HepG2 (cell line): Measurements from ENCODE around the gene GGTA1. TPM values are rescaled to one million over a fixed set of nuclear protein-coding genes. Genes with fewer than 3 reads are reported as not detected.
A peak's percentile ranks its signal among the peaks of the same experiment; 100 is the strongest.

ENCODE experiments used
- ATAC-seq: fragments of 200-7000 bp; cut with Tn5 transposase; 3 replicates; pipeline ENCODE4 v1.9.1; 2020; ENCODE audit warnings: mild to moderate bottlenecking, moderate library complexity
- BruUV-seq: library from RNA; stranded (reverse); fragments of 400-500 nt; replicated peaks from 2 replicates; lab custom pipeline; 2021; lab: Mats Ljungman, UMichigan
- CTCF ChIA-PET: fragments of 300-600 bp; formaldehyde crosslinking; extraction: SDS; loops from one replicate; lab custom pipeline; 2021; ENCODE audit warnings: low total read pairs, inconsistent platforms, low intra/inter-chr PET ratio; lab: Yijun Ruan, JAX
- POLR2A ChIA-PET: fragments of 350-600 bp; sonication (Branson Sonifier 250); formaldehyde crosslinking; loops from one replicate; lab custom pipeline; 2020; ENCODE audit warnings: antibody characterized with exemption, inconsistent platforms; lab: Yijun Ruan, JAX
- DNase-seq: peaks from one replicate; pipeline ENCODE4 v3.0.0-alpha.2; 2015; ENCODE audit warnings: low spot score
- FAIRE-seq: peaks from 3 replicates; lab custom pipeline; 2011; peaks lifted over from hg19 to GRCh38; lab: Jason Lieb, UNC
- H2AFZ ChIP-seq: one replicate; pipeline ENCODE4 v1.6.1; 2011; ENCODE audit warnings: low read length, inconsistent platforms
- H3K27ac ChIP-seq: fragments of 300-600 bp; 3 replicates; pipeline ENCODE4 v1.8.0; 2011; ENCODE audit warnings: mixed run types, mild to moderate bottlenecking, mixed read lengths, low read length, inconsistent platforms; ENCODE audit not compliant: insufficient read depth; ENCODE audit errors: extremely low read length
- H3K27me3 ChIP-seq, 2 experiments: fragments of 200-600 bp in 1 of 2; 2 replicates in 1 of 2; 3 replicates in 1 of 2; pipeline versions ENCODE4 v1.6.0 to v1.8.0; 2011; ENCODE audit warnings: low read length in 2 of 2, mild to moderate bottlenecking in 2 of 2, moderate library complexity in 2 of 2, inconsistent platforms in 1 of 2; ENCODE audit not compliant: insufficient read depth in 2 of 2, control insufficient read depth in 1 of 2
- H3K36me3 ChIP-seq, 2 experiments: fragments of 200-600 bp in 1 of 2; replicated peaks in 1 of 2; 2 replicates in 1 of 2; 3 replicates in 1 of 2; pipeline versions ENCODE4 v1.5.1 to v1.8.0; 2011; ENCODE audit warnings: low read length in 2 of 2, inconsistent platforms in 1 of 2; ENCODE audit not compliant: insufficient read depth in 2 of 2, control insufficient read depth in 1 of 2
- H3K4me1 ChIP-seq: 2 replicates; pipeline ENCODE4 v1.5.1; 2012; ENCODE audit warnings: low read length, inconsistent platforms; ENCODE audit not compliant: insufficient read depth
- H3K4me2 ChIP-seq: 2 replicates; pipeline ENCODE4 v1.6.0; 2011; ENCODE audit warnings: low read depth, low read length, inconsistent platforms
- H3K4me3 ChIP-seq, 3 experiments: fragments of 200-600 bp in 1 of 3; sonication (generic), shearing (Covaris generic) in 1 of 3; replicated peaks in 1 of 3; 2 replicates each; pipeline ENCODE4 v1.5.1; 2011 to 2016; ENCODE audit warnings: low read length in 3 of 3, inconsistent platforms in 2 of 3, low read depth in 2 of 3, mild to moderate bottlenecking in 2 of 3, control low read depth in 1 of 3, mixed read lengths in 1 of 3; ENCODE audit not compliant: insufficient read depth in 1 of 3
- H3K79me2 ChIP-seq: one replicate; pipeline ENCODE4 v1.6.1; 2011; ENCODE audit warnings: low read length, inconsistent platforms; ENCODE audit not compliant: insufficient read depth
- H3K9ac ChIP-seq: 2 replicates; pipeline ENCODE4 v1.6.0; 2011; ENCODE audit warnings: mild to moderate bottlenecking, low read depth, low read length, inconsistent platforms; ENCODE audit not compliant: insufficient read depth
- H3K9me3 ChIP-seq: 2 replicates; pipeline ENCODE4 v1.5.1; 2012; ENCODE audit warnings: mild to moderate bottlenecking, low read length
- H4K20me1 ChIP-seq: 2 replicates; pipeline ENCODE4 v1.6.0; 2011; ENCODE audit warnings: inconsistent platforms, mild to moderate bottlenecking, low read length, moderate library complexity; ENCODE audit not compliant: insufficient read depth
- ATRX ChIP-seq: sonication (generic); formaldehyde crosslinking; IDR thresholded peaks from 2 replicates; pipeline ENCODE4 v1.4.0; 2020; ENCODE audit warnings: missing genetic modification reagents, borderline replicate concordance
- KIAA2018 ChIP-seq: sonication (generic); formaldehyde crosslinking; IDR thresholded peaks from 2 replicates; pipeline ENCODE4 v1.5.0; 2020; ENCODE audit warnings: mild to moderate bottlenecking, missing genetic modification reagents, borderline replicate concordance
- PAXIP1 ChIP-seq: sonication (generic); formaldehyde crosslinking; conservative IDR thresholded peaks from 2 replicates; pipeline ENCODE4 v1.4.0; 2020; ENCODE audit warnings: mild to moderate bottlenecking, missing genetic modification reagents, moderate library complexity
- RFXANK ChIP-seq: IDR thresholded peaks from 2 replicates; pipeline ENCODE4 v1.6.1; 2016
- SKIL ChIP-seq: sonication (generic); formaldehyde crosslinking; IDR thresholded peaks from 2 replicates; pipeline ENCODE4 v1.8.0; 2022; ENCODE audit warnings: missing genetic modification reagents, mild to moderate bottlenecking, moderate library complexity, borderline replicate concordance
- THAP11 ChIP-seq: IDR thresholded peaks from 2 replicates; pipeline ENCODE4 v1.6.1; 2016; ENCODE audit warnings: missing biosample characterization, missing genetic modification reagents
- ZNF235 ChIP-seq: sonication (generic); formaldehyde crosslinking; IDR thresholded peaks from 2 replicates; pipeline ENCODE4 v1.8.1; 2023; ENCODE audit warnings: mild to moderate bottlenecking, missing genetic modification reagents, borderline replicate concordance
- WGBS: methylation state at CpG from one replicate; pipeline ENCODE4 v1.1.6; 2017; ENCODE audit warnings: low lambda C conversion rate; 5-methylcytosine and 5-hydroxymethylcytosine counted together
- in situ Hi-C: cut with HindIII; loops from 2 replicates; pipeline ENCODE4 v1.10.0; 2017; ENCODE audit warnings: low pct_unique_long_range_greater_than_20kb; ENCODE audit not compliant: extremely low pct_ligation_motif_present
- intact Hi-C: fragments of 100-400 bp; cut with micrococcal nuclease; formaldehyde crosslinking; loops from one replicate; pipeline ENCODE4 v1.10.0; 2022; ENCODE audit not compliant: unreplicated experiment
- polyA plus RNA-seq, 8 experiments: library from polyadenylated mRNA; depleted of rRNA in 3 of 8; stranded (reverse) in 7 of 8; unstranded in 1 of 8; fragments of >200 nt; fragmentation: Illumina TruSeq in 4 of 8; extraction: Trizol in 4 of 8; gene quantifications; 2 replicates each; pipeline versions ENCODE4 v1.2.1 to v1.2.3, GENCODE V29; 2011 to 2016; ENCODE audit warnings: low read depth in 4 of 8, missing spikeins in 1 of 8, mixed read lengths in 1 of 8; ENCODE audit not compliant: insufficient read depth in 1 of 8
- total RNA-seq, 5 experiments: library from RNA; depleted of rRNA; stranded (reverse); fragments of >200 nt; fragmentation: Illumina TruSeq; extraction: Trizol; gene quantifications; 2 replicates each; pipeline ENCODE4 v1.2.3, GENCODE V29; 2016; ENCODE audit warnings: low read depth in 1 of 5

Gene GGTA1
- total and polyA plus RNA-seq, 2 of the 13 experiments (the other 11 are each of a cell fraction or from before 2014, with no cell fraction given), result not detected

GRCh38 chr9:121545875-121546423 is 46.3 kb upstream of the GGTA1 start:
- FAIRE-seq (peak; percentile 60), ATAC-seq (peak; percentile 98), DNase-seq (peak; percentile 89)
- ChIA-PET POLR2A (no interaction called here), CTCF (interaction anchor here (2.2 kb wide), 1 partner anchor 138 kb away, joined by 8 read pairs; no protein-coding TSS in a partner anchor)
- 0 out of 2 replicates have a peak overlapping the region, but pooled peaks have one; percentile 17 for H3K9ac ChIP-seq
- in situ Hi-C loops (loop anchor here (5.0 to 10.0 kb wide), 3 partner anchors 141 to 446 kb away; no protein-coding TSS in a partner anchor), intact Hi-C loops (loop anchor here (2.0 to 5.0 kb wide), 5 partner anchors 66 to 445 kb away; no protein-coding TSS in a partner anchor)
- 0 out of 2 replicates have a peak, but pooled peaks cover 13% of the 10 kb centered on the region for H3K4me1 ChIP-seq
- H3K4me3 ChIP-seq, result peak overlapping the region in 2 of 3 experiments; percentile 16 to 36; a peak in 2 of 6 replicates
- no peaks in the 10 kb centered on the region for H4K20me1 ChIP-seq
- 0% methylated on average over 2 of the region's 27 CpGs for WGBS
- H3K27ac ChIP-seq, result no peak overlapping the region
- no TSS peak for BruUV-seq
- no peak overlapping the region for H2AFZ ChIP-seq
- H3K9me3 ChIP-seq, result no peaks in the 10 kb centered on the region
- H3K79me2 ChIP-seq, result no peaks in the 10 kb centered on the region
- peak overlapping the region; percentile 63 for H3K4me2 ChIP-seq
- no peaks in the 10 kb centered on the region for H3K36me3 ChIP-seq
- H3K27me3 ChIP-seq, result peaks cover 0 to 5% of the 10 kb centered on the region in 2 experiments; a peak in 1 of 5 replicates
- no peak for TF ChIP-seq ATRX (CRISPR knock-in tag)
- no peak for TF ChIP-seq ZNF235 (CRISPR knock-in tag)
- peak; percentile 39; the same call in 1 of the 2 replicates for TF ChIP-seq THAP11
- no peak for TF ChIP-seq RFXANK (CRISPR knock-in tag)
- TF ChIP-seq SKIL (CRISPR knock-in tag), result no peak
- TF ChIP-seq KIAA2018 (CRISPR knock-in tag), result no peak
- TF ChIP-seq PAXIP1 (CRISPR knock-in tag), result no peak
